Measurements from ENCODE around the gene IFITM2. TPM values are rescaled to one million over a fixed set of nuclear protein-coding genes. Genes with fewer than 3 reads are reported as not detected.
"Not testable (repeated sequence)": the region's sequence is repeated elsewhere in the genome, so short reads cannot be mapped to it uniquely, and the experiment has no call there.

The IFITM2 gene
- total RNA-seq, 3 donors from 2014 or later = 81.4 to 404 (median 129) TPM

GRCh38 chr11:316031-316701 lies 8.6 kb downstream of the IFITM2 start:
- H3K36me3 ChIP-seq = no peaks in the 10 kb centered on the region
- TF ChIP-seq POLR2A (IDR thresholded peaks at IDR 0.05) (no peak), POLR2AphosphoS5 (IDR thresholded peaks at IDR 0.05) (no peak)
- TF ChIP-seq, protein P1, sequence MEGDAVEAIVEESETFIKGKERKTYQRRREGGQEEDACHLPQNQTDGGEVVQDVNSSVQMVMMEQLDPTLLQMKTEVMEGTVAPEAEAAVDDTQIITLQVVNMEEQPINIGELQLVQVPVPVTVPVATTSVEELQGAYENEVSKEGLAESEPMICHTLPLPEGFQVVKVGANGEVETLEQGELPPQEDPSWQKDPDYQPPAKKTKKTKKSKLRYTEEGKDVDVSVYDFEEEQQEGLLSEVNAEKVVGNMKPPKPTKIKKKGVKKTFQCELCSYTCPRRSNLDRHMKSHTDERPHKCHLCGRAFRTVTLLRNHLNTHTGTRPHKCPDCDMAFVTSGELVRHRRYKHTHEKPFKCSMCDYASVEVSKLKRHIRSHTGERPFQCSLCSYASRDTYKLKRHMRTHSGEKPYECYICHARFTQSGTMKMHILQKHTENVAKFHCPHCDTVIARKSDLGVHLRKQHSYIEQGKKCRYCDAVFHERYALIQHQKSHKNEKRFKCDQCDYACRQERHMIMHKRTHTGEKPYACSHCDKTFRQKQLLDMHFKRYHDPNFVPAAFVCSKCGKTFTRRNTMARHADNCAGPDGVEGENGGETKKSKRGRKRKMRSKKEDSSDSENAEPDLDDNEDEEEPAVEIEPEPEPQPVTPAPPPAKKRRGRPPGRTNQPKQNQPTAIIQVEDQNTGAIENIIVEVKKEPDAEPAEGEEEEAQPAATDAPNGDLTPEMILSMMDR (IDR thresholded peaks at IDR 0.05) = no peak
- intact Hi-C loops (cut with DNase I; ENCODE audit: low total_unique reads) = no loop called here
- peak overlapping the region; percentile 65 to 93 for H3K27ac ChIP-seq
- H3K4me1 ChIP-seq = peaks cover 0 to 20% of the 10 kb centered on the region in 2 donors
- DNase-seq (ENCODE audit: low spot score in 2 of 2) = no peak
- H3K9me3 ChIP-seq = no peaks in the 10 kb centered on the region
- H3K4me3 ChIP-seq = peak overlapping the region; percentile 52 to 88 (median 60)
- H3K27me3 ChIP-seq = no peaks in the 10 kb centered on the region

- intact Hi-C loops (cut with DNase I; ENCODE audit: low total_unique reads) = no loop called here
- Histone ChIP-seq H3K27ac (peak overlapping the region; percentile 13 to 93), H3K27me3 (no peaks in the 10 kb centered on the region), H3K4me1 (peaks cover 0 to 20% of the 10 kb centered on the region in 2 donors), H3K9me3 (no peaks in the 10 kb centered on the region), H3K36me3 (no peaks in the 10 kb centered on the region), H3K4me3 (peak overlapping the region; percentile 52 to 88 (median 60))
- TF ChIP-seq, protein P1 (IDR thresholded peaks at IDR 0.05) = no peak
- no peak for TF ChIP-seq POLR2AphosphoS5 (IDR thresholded peaks at IDR 0.05)
- no peak for TF ChIP-seq POLR2A (IDR thresholded peaks at IDR 0.05)
- no peak for DNase-seq (ENCODE audit: low spot score in 2 of 2)
These were observed 9.3 kb downstream of the IFITM2 start for GRCh38 chr11:316891-317301.

DNA sequence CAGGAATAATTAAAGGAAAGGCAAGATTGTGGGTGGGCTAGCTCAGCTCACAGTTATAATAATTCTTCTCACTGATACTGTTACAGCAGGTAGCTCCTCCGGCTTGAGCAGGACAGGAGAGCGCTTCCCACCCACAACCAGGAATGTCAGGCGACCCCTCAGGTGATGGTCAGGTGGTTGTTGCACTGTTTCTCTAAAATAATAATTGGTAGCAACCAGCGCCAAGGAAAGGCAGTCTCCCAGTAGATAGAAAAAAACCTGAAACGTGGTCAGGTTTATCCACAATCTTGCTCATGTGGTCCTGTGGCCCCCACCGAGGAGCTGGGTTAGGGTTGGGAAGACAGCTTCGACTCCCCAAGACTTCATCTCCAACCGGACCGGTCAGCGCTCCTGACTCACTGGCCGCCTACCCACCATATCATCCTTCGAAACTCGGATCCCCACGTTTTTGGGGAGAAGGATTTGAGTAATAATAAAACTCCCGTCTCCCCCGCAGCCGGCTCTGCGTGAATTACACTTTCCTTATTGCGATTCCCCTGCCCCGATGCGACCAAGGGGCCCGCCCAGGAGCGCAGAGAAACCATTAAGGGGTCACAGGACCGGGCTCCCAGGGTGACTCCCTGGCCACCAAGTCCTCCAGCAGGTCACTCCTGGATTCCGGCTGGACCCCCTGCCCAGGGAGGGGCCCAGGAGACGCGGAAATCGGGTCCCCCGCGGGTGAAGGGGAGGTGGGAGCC lies 10.2 kb downstream of the IFITM2 start:
- H3K9me3 ChIP-seq; H3K27me3 ChIP-seq; H3K36me3 ChIP-seq; intact Hi-C loops (cut with DNase I; ENCODE audit: low total_unique reads): not testable (repeated sequence)
- Histone ChIP-seq H3K27ac (peak overlapping the region; percentile 13 to 93), H3K4me3 (peak overlapping the region; percentile 25 to 88 (median 39)), H3K4me1 (peaks cover 0 to 20% of the 10 kb centered on the region in 2 donors)
- peak in 1 of 2 donors; percentile 38 for DNase-seq (ENCODE audit: low spot score in 2 of 2)
- peak in 1 of 3 donors; percentile 15 for TF ChIP-seq POLR2AphosphoS5 (IDR thresholded peaks at IDR 0.05)
- TF ChIP-seq, protein P1 (IDR thresholded peaks at IDR 0.05) = peak in 1 of 3 donors; percentile 9

GRCh38 chr11:318405-319120 lies 10.9 kb downstream of the IFITM2 start:
- Histone ChIP-seq H3K4me1 (peaks cover 0 to 14% of the 10 kb centered on the region in 2 donors), H3K4me3 (peak overlapping the region; percentile 67 to 88 (median 81)), H3K27ac (peak overlapping the region; percentile 95 to 98)
- intact Hi-C loops (cut with DNase I; ENCODE audit: low total_unique reads); H3K9me3 ChIP-seq; H3K36me3 ChIP-seq; H3K27me3 ChIP-seq; DNase-seq (ENCODE audit: low spot score in 2 of 2): not testable (repeated sequence)

DNA sequence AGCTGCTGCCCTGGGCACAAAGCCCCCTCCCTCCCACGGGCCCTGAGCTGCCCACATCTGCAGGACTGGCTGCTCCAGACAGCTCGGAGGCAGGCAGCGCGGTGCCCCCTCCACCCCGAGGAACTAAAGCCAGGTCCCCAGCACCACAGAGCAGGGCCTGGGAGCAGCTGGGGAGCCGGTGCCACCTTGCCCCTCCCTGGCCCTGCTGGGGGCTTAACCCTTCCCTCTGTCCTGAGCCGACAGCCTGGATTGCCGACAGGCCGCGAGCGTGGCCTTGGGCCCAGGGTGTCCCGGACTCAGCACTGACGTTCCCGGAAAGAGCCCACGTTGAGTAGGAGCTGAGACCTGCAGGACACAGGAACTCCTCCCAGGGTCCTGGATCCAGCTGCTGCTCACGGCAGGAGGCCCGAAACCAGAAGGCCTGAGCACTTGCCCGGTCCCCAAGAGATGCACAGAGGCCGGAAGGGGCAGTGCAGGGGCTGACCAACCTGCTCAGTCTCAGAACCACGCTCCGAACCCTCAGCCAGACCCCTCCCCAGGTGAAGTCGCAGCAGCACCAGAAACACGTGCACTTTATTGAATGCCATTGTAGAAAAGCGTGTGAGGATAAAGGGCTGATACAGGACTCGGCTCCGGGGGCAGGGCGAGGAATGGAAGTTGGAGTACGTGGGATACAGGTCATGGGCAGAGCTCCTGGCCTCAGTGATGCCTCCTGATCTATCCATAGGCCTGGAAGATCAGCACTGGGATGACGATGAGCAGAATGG lies 11.7 kb downstream of the IFITM2 start:
- H3K36me3 ChIP-seq; DNase-seq (ENCODE audit: low spot score in 2 of 2); intact Hi-C loops (cut with DNase I; ENCODE audit: low total_unique reads); H3K27me3 ChIP-seq; H3K9me3 ChIP-seq: not testable (repeated sequence)
- peak overlapping the region; percentile 67 to 86 (median 81) for H3K4me3 ChIP-seq
- TF ChIP-seq POLR2AphosphoS5 (IDR thresholded peaks at IDR 0.05) = peak in 1 of 3 donors; percentile 22
- peak overlapping the region; percentile 95 to 98 for H3K27ac ChIP-seq
- peaks cover 0 to 12% of the 10 kb centered on the region in 2 donors for H3K4me1 ChIP-seq

DNA sequence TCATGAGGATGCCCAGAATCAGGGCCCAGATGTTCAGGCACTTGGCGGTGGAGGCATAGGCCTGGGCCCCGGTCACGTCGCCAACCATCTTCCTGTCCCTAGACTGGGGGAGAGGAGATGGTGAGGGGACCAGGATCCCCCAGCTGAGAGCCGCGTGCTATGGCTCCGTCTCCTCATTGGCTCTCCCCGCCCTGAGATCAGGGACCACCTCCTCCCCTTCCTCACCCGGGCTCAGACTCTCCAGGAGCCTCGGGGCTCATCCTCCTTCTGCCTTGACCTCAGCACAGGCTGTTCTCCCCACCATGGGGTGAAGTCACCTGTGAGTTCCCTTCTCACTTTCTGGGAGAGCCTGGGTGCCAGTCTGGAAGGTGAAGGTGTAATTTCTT lies 12.3 kb downstream of the IFITM2 start:
- intact Hi-C loops (cut with DNase I; ENCODE audit: low total_unique reads); H3K9me3 ChIP-seq; H3K36me3 ChIP-seq; DNase-seq (ENCODE audit: low spot score in 2 of 2); H3K27me3 ChIP-seq: not testable (repeated sequence)
- peak overlapping the region; percentile 95 to 98 for H3K27ac ChIP-seq
- H3K4me1 ChIP-seq = peaks cover 0 to 12% of the 10 kb centered on the region in 2 donors
- peak overlapping the region; percentile 67 to 86 (median 81) for H3K4me3 ChIP-seq
